ENCODE measurements around the gene MAP3K2.
A peak's percentile ranks its signal among the peaks of the same experiment; 100 is the strongest.

MAP3K2 gene

DNA sequence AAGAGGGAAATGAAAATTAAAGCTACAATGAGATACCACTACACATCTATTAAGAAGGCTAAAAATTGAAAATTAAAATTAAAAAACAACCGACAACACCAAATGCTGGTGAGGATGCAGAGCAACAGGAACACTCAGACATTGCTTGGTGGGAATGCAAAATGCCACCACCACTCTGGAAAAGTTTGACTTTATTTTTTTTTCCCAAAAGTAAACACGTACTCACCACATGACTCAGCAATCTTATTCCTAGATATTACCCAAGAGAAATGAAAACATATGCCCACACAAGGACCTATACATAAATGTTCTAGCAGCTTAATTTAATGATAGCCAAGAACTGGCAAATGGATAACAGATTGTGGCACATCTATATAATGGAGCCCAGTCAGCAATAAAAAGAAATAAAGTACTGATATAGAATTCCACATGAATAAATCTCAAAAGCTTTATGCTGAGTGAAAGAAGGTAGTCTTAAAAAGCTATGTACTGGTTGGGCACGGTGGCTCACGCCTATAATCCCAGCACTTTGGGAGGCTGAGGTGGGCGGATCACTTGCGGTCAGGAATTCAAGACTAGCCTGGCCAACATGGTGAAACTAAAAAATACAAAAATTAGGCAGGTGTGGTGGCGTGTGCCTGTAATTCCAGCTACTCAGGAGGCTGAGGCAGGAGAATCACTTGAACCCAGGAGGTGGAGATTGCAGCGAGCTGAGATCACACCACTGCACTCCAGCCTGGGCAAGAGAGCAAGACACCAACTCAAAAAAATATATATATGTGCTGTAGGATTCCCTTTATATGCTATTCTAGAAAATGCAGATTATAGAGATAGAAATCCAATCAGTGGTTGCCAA, 26.2 kb upstream of the MAP3K2 start:
- no peaks in the 10 kb centered on the region for H3K79me1 ChIP-seq (replicated peaks; ENCODE audit: low read length, poor library complexity, severe bottlenecking)
- H2BK5ac ChIP-seq (ENCODE audit: low read depth, low read length, poor library complexity, severe bottlenecking) = no peak overlapping the region
- H3K27me3 ChIP-seq (ENCODE audit: control insufficient read depth in 1 of 2, insufficient read depth in 1 of 2, low read length in 2 of 2) = peaks cover 0 to 20% of the 10 kb centered on the region in 2 experiments
- no peak overlapping the region for H3K14ac ChIP-seq (ENCODE audit: low read length in 2 of 2)
- no peak overlapping the region for H2AK5ac ChIP-seq (ENCODE audit: low read length, severe bottlenecking)
- H4K91ac ChIP-seq (ENCODE audit: low read length) = no peak overlapping the region
- no peak overlapping the region for H2BK120ac ChIP-seq (ENCODE audit: low read depth, low read length)
- H3K4ac ChIP-seq (ENCODE audit: low read depth in 1 of 2, low read length in 2 of 2) = no peak overlapping the region
- DNase-seq = peak; percentile 76
- no peak overlapping the region for H3K4me2 ChIP-seq (ENCODE audit: low read length, poor library complexity, severe bottlenecking)
- H4K8ac ChIP-seq (ENCODE audit: low read length) = no peak overlapping the region
- WGBS = 73% methylated on average over 7 of the region's 8 CpGs
- no peak overlapping the region for H3K23ac ChIP-seq (ENCODE audit: low read length in 2 of 2)
- no peak overlapping the region for H2BK12ac ChIP-seq (ENCODE audit: low read length in 2 of 2)
- no peaks in the 10 kb centered on the region for H3K36me3 ChIP-seq (ENCODE audit: control insufficient read depth in 1 of 2, insufficient read depth in 2 of 2, low read depth in 1 of 2, low read length in 2 of 2)
- no peak overlapping the region for H3K27ac ChIP-seq (ENCODE audit: low read length, poor library complexity, severe bottlenecking)
- no peak overlapping the region for H3K18ac ChIP-seq (ENCODE audit: low read depth in 1 of 2, low read length in 2 of 2)
- H3K4me3 ChIP-seq (ENCODE audit: insufficient read depth in 1 of 2, low read depth in 1 of 2, low read length in 2 of 2) = no peak overlapping the region
- no peak overlapping the region for H2BK15ac ChIP-seq (ENCODE audit: low read depth, poor library complexity, severe bottlenecking)
- peaks cover 41% of the 10 kb centered on the region for H3K4me1 ChIP-seq (ENCODE audit: control insufficient read depth, insufficient read depth, low read depth, low read length)
- no peaks in the 10 kb centered on the region for H3K9me3 ChIP-seq (ENCODE audit: control insufficient read depth, low read length)
- no peak overlapping the region for H2AFZ ChIP-seq (ENCODE audit: low read depth, low read length)
- H3K9ac ChIP-seq (ENCODE audit: low read length) = peak overlapping the region; percentile 61

DNA sequence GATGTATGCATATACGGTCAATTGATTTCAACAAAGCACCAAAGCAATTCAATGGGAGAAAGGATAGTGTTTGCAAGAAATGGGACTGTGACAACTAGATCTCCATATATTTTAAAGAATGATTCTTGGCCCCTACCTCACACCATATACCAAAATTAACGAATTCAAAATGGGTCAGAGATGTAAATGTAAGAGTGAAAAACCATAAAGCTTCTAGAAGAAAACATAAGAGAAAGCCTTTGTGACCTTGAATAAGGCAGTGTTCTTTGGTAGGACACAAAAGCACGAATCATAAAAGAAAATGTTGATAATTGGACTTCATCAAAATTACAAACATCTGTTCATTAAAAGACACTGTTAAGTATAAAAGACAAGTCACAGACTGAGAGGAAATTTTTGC, 25.4 kb upstream of the MAP3K2 start:
- H4K91ac ChIP-seq (ENCODE audit: low read length) = no peak overlapping the region
- no peak overlapping the region for H2BK15ac ChIP-seq (ENCODE audit: low read depth, poor library complexity, severe bottlenecking)
- H3K27ac ChIP-seq (ENCODE audit: low read length, poor library complexity, severe bottlenecking) = no peak overlapping the region
- peaks cover 41% of the 10 kb centered on the region for H3K4me1 ChIP-seq (ENCODE audit: control insufficient read depth, insufficient read depth, low read depth, low read length)
- no peak overlapping the region for H3K4ac ChIP-seq (ENCODE audit: low read depth in 1 of 2, low read length in 2 of 2)
- no peaks in the 10 kb centered on the region for H3K36me3 ChIP-seq (ENCODE audit: control insufficient read depth in 1 of 2, insufficient read depth in 2 of 2, low read depth in 1 of 2, low read length in 2 of 2)
- no peak overlapping the region for H3K4me3 ChIP-seq (ENCODE audit: insufficient read depth in 1 of 2, low read depth in 1 of 2, low read length in 2 of 2)
- no peaks in the 10 kb centered on the region for H3K9me3 ChIP-seq (ENCODE audit: control insufficient read depth, low read length)
- DNase-seq = no peak
- no peak overlapping the region for H2AK5ac ChIP-seq (ENCODE audit: low read length, severe bottlenecking)
- no peak overlapping the region for H4K8ac ChIP-seq (ENCODE audit: low read length)
- H3K18ac ChIP-seq (ENCODE audit: low read depth in 1 of 2, low read length in 2 of 2) = no peak overlapping the region
- no peak overlapping the region for H3K23ac ChIP-seq (ENCODE audit: low read length in 2 of 2)
- no peaks in the 10 kb centered on the region for H3K79me1 ChIP-seq (replicated peaks; ENCODE audit: low read length, poor library complexity, severe bottlenecking)
- H2BK120ac ChIP-seq (ENCODE audit: low read depth, low read length) = no peak overlapping the region
- no peak overlapping the region for H3K14ac ChIP-seq (ENCODE audit: low read length in 2 of 2)
- H2BK5ac ChIP-seq (ENCODE audit: low read depth, low read length, poor library complexity, severe bottlenecking) = no peak overlapping the region
- 100% methylated on average over 1 of the region's 3 CpGs for WGBS
- H3K4me2 ChIP-seq (ENCODE audit: low read length, poor library complexity, severe bottlenecking) = no peak overlapping the region
- H3K27me3 ChIP-seq (ENCODE audit: control insufficient read depth in 1 of 2, insufficient read depth in 1 of 2, low read length in 2 of 2) = peaks cover 0 to 20% of the 10 kb centered on the region in 2 experiments
- peak overlapping the region; percentile 61 for H3K9ac ChIP-seq (ENCODE audit: low read length)
- H2AFZ ChIP-seq (ENCODE audit: low read depth, low read length) = no peak overlapping the region
- H2BK12ac ChIP-seq (ENCODE audit: low read length in 2 of 2) = no peak overlapping the region

DNA sequence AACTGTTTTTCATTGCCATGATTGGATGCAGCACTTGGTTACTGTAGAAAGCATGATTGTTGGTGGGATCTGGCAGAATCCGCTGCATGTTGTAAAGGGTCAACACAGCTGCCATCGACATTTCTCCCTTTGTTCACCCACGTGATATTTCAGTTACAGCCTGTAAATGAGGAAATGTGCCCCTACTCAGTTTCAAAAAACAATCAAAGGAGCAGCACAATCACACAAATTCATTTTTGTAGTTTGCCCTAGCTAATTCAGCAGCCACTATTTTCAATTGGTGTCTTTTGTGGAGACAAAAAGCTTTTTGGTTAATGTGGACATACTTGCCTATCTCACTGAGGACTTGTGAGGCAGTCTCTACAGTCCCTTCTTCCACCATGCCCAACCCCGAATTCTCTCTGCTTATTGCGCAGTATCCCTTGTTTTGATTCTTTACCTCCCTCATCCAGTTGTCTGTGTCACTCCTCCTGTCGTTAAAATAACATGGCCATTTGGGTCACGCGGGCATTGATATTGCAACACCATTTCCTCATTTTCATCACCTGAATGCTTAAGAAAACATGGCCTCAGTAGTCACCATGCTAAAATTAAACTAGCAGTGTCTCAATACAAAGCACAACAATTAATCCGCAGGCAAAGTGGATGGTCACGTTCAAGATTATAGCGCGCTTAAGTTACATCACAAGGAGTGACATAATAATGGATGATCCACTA, 24.0 kb upstream of the MAP3K2 start:
- Histone ChIP-seq H4K91ac (ENCODE audit: low read length) (peak overlapping the region; percentile 58), H3K14ac (ENCODE audit: low read length in 2 of 2) (no peak overlapping the region), H3K27me3 (ENCODE audit: control insufficient read depth in 1 of 2, insufficient read depth in 1 of 2, low read length in 2 of 2) (peaks cover 0 to 9% of the 10 kb centered on the region in 2 experiments), H3K79me1 (replicated peaks; ENCODE audit: low read length, poor library complexity, severe bottlenecking) (no peaks in the 10 kb centered on the region), H3K4me1 (ENCODE audit: control insufficient read depth, insufficient read depth, low read depth, low read length) (peaks cover 41% of the 10 kb centered on the region), H4K8ac (ENCODE audit: low read length) (no peak overlapping the region), H2BK15ac (ENCODE audit: low read depth, poor library complexity, severe bottlenecking) (no peak overlapping the region), H3K4me2 (ENCODE audit: low read length, poor library complexity, severe bottlenecking) (no peak overlapping the region), H3K9ac (ENCODE audit: low read length) (no peak overlapping the region), H2BK12ac (ENCODE audit: low read length in 2 of 2) (peak overlapping the region; percentile 29 to 93), H3K4ac (ENCODE audit: low read depth in 1 of 2, low read length in 2 of 2) (peak overlapping the region in 1 of 2 experiments; percentile 80), H3K9me3 (ENCODE audit: control insufficient read depth, low read length) (no peaks in the 10 kb centered on the region), H2BK120ac (ENCODE audit: low read depth, low read length) (no peak overlapping the region), H3K23ac (ENCODE audit: low read length in 2 of 2) (no peak overlapping the region), H2AFZ (ENCODE audit: low read depth, low read length) (no peak overlapping the region), H3K27ac (ENCODE audit: low read length, poor library complexity, severe bottlenecking) (no peak overlapping the region), H3K36me3 (ENCODE audit: control insufficient read depth in 1 of 2, insufficient read depth in 2 of 2, low read depth in 1 of 2, low read length in 2 of 2) (no peaks in the 10 kb centered on the region), H3K18ac (ENCODE audit: low read depth in 1 of 2, low read length in 2 of 2) (peak overlapping the region; percentile 57 to 80), H2AK5ac (ENCODE audit: low read length, severe bottlenecking) (peak overlapping the region; percentile 12), H3K4me3 (ENCODE audit: insufficient read depth in 1 of 2, low read depth in 1 of 2, low read length in 2 of 2) (no peak overlapping the region), H2BK5ac (ENCODE audit: low read depth, low read length, poor library complexity, severe bottlenecking) (no peak overlapping the region)
- WGBS = 94% methylated on average over 12 of the region's 12 CpGs
- DNase-seq = no peak
